ENCODE data around the gene CXorf38. TPM values are rescaled to one million over a fixed set of nuclear protein-coding genes. Genes with fewer than 3 reads are reported as not detected.

The CXorf38 gene
- polyA plus RNA-seq, 3 donors = 35.1 to 51.2 (median 39.5) TPM

DNA sequence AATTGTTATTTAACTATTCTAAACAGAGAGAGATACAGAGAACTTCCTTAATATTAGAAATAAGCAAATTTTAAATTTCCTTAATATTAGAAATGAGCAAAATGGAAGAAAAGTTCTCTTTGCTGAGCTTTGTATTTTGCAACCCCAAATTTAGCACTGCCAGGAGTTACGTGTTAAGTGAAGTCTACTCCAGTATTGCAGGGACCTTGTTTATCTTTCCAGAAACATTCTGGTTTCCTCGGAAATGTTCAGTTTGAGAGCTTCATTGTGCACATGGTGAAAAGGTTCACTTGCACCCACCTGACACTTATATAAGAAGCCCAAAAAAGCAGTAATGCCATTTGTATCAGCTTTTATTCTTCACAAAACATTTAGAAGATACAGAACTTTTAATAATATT lies 6.2 kb upstream of the CXorf38 start:
- no peaks in the 10 kb centered on the region for H3K4me1 Mint-ChIP-seq
- H3K27ac Mint-ChIP-seq = no peak overlapping the region
- intact Hi-C loops (cut with micrococcal nuclease) = loop anchor here (10.0 kb wide), 2 partner anchors 81 to 141 kb away; partner anchors contain the start of gene MED14 (in 1 of the 2)
- DNase-seq = no peak
- Histone ChIP-seq H3K4me2 (replicated peaks; ENCODE audit: extremely low read depth, low read length, poor library complexity, severe bottlenecking) (no peak overlapping the region), H2AFZ (ENCODE audit: insufficient read depth, low read depth, low read length, poor library complexity, severe bottlenecking) (no peak overlapping the region), H3K9me3 (replicated peaks in 1 of 2; ENCODE audit: control insufficient read depth in 1 of 2, insufficient read depth in 1 of 2, low read length in 2 of 2) (no peaks in the 10 kb centered on the region), H3K27ac (ENCODE audit: low read depth in 1 of 2, low read length in 2 of 2) (no peak overlapping the region), H3K9ac (ENCODE audit: insufficient read depth, low read length, poor library complexity, severe bottlenecking) (no peak overlapping the region), H3K27me3 (ENCODE audit: control insufficient read depth in 2 of 2, insufficient read depth in 2 of 2, low read length in 2 of 2) (peaks cover 0 to 32% of the 10 kb centered on the region in 2 donors), H3K79me2 (ENCODE audit: insufficient read depth, low read length) (no peaks in the 10 kb centered on the region), H3K4me3 (replicated peaks in 1 of 3; ENCODE audit: low read depth in 2 of 3, low read length in 3 of 3) (no peak overlapping the region), H3K36me3 (replicated peaks in 1 of 2; ENCODE audit: control insufficient read depth in 1 of 2, insufficient read depth in 2 of 2, low read length in 2 of 2) (peaks cover 29 to 65% of the 10 kb centered on the region in 2 donors), H4K20me1 (ENCODE audit: insufficient read depth, low read length) (no peaks in the 10 kb centered on the region), H3K4me1 (ENCODE audit: control insufficient read depth in 1 of 2, insufficient read depth in 2 of 2, low read length in 2 of 2) (no peaks in the 10 kb centered on the region)
- H3K36me3 Mint-ChIP-seq = peaks cover 37 to 54% of the 10 kb centered on the region in 2 donors
- TF ChIP-seq, protein P1, sequence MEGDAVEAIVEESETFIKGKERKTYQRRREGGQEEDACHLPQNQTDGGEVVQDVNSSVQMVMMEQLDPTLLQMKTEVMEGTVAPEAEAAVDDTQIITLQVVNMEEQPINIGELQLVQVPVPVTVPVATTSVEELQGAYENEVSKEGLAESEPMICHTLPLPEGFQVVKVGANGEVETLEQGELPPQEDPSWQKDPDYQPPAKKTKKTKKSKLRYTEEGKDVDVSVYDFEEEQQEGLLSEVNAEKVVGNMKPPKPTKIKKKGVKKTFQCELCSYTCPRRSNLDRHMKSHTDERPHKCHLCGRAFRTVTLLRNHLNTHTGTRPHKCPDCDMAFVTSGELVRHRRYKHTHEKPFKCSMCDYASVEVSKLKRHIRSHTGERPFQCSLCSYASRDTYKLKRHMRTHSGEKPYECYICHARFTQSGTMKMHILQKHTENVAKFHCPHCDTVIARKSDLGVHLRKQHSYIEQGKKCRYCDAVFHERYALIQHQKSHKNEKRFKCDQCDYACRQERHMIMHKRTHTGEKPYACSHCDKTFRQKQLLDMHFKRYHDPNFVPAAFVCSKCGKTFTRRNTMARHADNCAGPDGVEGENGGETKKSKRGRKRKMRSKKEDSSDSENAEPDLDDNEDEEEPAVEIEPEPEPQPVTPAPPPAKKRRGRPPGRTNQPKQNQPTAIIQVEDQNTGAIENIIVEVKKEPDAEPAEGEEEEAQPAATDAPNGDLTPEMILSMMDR (IDR thresholded peaks at IDR 0.05) = no peak
- H3K9me3 Mint-ChIP-seq = no peaks in the 10 kb centered on the region
- no peak overlapping the region for H3K4me3 Mint-ChIP-seq
- H3K27me3 Mint-ChIP-seq (ENCODE audit: low read depth in 3 of 3) = peaks cover 0 to 30% (median 0%) of the 10 kb centered on the region in 3 donors
- WGBS (ENCODE audit: insufficient coverage) = 100% methylated on average over 1 of the region's 2 CpGs

- no CpG with 5 or more reads among the region's 1 CpG for WGBS (ENCODE audit: insufficient coverage)
- H3K79me2 ChIP-seq (ENCODE audit: insufficient read depth, low read length) = no peaks in the 10 kb centered on the region
- intact Hi-C loops (cut with micrococcal nuclease) = loop anchor here (10.0 kb wide), 2 partner anchors 82 to 142 kb away; partner anchors contain the start of gene MED14 (in 1 of the 2)
- no peak overlapping the region for H3K9ac ChIP-seq (ENCODE audit: insufficient read depth, low read length, poor library complexity, severe bottlenecking)
- H2AFZ ChIP-seq (ENCODE audit: insufficient read depth, low read depth, low read length, poor library complexity, severe bottlenecking) = no peak overlapping the region
- peaks cover 28 to 60% of the 10 kb centered on the region in 2 donors for H3K36me3 ChIP-seq (replicated peaks in 1 of 2; ENCODE audit: control insufficient read depth in 1 of 2, insufficient read depth in 2 of 2, low read length in 2 of 2)
- H3K4me1 ChIP-seq (ENCODE audit: control insufficient read depth in 1 of 2, insufficient read depth in 2 of 2, low read length in 2 of 2) = peaks cover 5% of the 10 kb centered on the region in 2 donors
- no peaks in the 10 kb centered on the region for H3K9me3 ChIP-seq (replicated peaks in 1 of 2; ENCODE audit: control insufficient read depth in 1 of 2, insufficient read depth in 1 of 2, low read length in 2 of 2)
- Mint-ChIP-seq H3K27ac (peak overlapping the region in 1 of 7 donors; percentile 54), H3K4me3 (no peak overlapping the region), H3K4me1 (no peaks in the 10 kb centered on the region), H3K36me3 (peaks cover 37 to 50% of the 10 kb centered on the region in 2 donors), H3K27me3 (ENCODE audit: low read depth in 3 of 3) (peaks cover 0 to 28% (median 0%) of the 10 kb centered on the region in 3 donors), H3K9me3 (no peaks in the 10 kb centered on the region)
- TF ChIP-seq, protein P1 (IDR thresholded peaks at IDR 0.05) = no peak
- H4K20me1 ChIP-seq (ENCODE audit: insufficient read depth, low read length) = no peaks in the 10 kb centered on the region
- H3K27ac ChIP-seq (ENCODE audit: low read depth in 1 of 2, low read length in 2 of 2) = no peak overlapping the region
- H3K4me2 ChIP-seq (replicated peaks; ENCODE audit: extremely low read depth, low read length, poor library complexity, severe bottlenecking) = no peak overlapping the region
- DNase-seq = no peak
- no peak overlapping the region for H3K4me3 ChIP-seq (replicated peaks in 1 of 3; ENCODE audit: low read depth in 2 of 3, low read length in 3 of 3)
- H3K27me3 ChIP-seq (ENCODE audit: control insufficient read depth in 2 of 2, insufficient read depth in 2 of 2, low read length in 2 of 2) = peaks cover 0 to 32% of the 10 kb centered on the region in 2 donors
Measured at GRCh38 chrX:40652664-40653063, 5.3 kb upstream of the CXorf38 start.
